Measurements from ENCODE around the gene MYO1F. TPM values are rescaled to one million over a fixed set of nuclear protein-coding genes. Genes with fewer than 3 reads are reported as not detected.

The MYO1F gene
- total RNA-seq, 1 experiment from 2014 or later, result 0.16 TPM

GRCh38 chr19:8485561-8486371 lies 91.5 kb downstream of the MYO1F start:
- DNase-seq (ENCODE audit: unreplicated experiment), result no peak
- Mint-ChIP-seq H3K36me3 (ENCODE audit: insufficient read depth, unreplicated experiment) (peaks cover 94% of the 10 kb centered on the region), H3K4me3 (ENCODE audit: unreplicated experiment) (no peak overlapping the region), H3K27me3 (ENCODE audit: insufficient read depth, unreplicated experiment) (no peaks in the 10 kb centered on the region), H3K9me3 (ENCODE audit: unreplicated experiment) (no peaks in the 10 kb centered on the region), H3K27ac (ENCODE audit: low read depth, unreplicated experiment) (no peak overlapping the region), H3K4me1 (ENCODE audit: insufficient read depth, unreplicated experiment) (peaks cover 18% of the 10 kb centered on the region)
- intact Hi-C loops (cut with micrococcal nuclease), result no loop called here
- BruUV-seq (replicated peaks), result TSS peak; percentile 70
- ChIA-PET CTCF (interaction anchor here (1.1 kb wide), 1 partner anchor 132 kb away, joined by 3 read pairs; no protein-coding TSS in a partner anchor), POLR2A (no interaction called here)
- no peak for TF ChIP-seq CTCF (IDR thresholded peaks at IDR 0.05; ENCODE audit: unreplicated experiment)

- Mint-ChIP-seq H3K27ac (ENCODE audit: low read depth, unreplicated experiment) (no peak overlapping the region), H3K4me3 (ENCODE audit: unreplicated experiment) (no peak overlapping the region), H3K4me1 (ENCODE audit: insufficient read depth, unreplicated experiment) (peaks cover 19% of the 10 kb centered on the region), H3K9me3 (ENCODE audit: unreplicated experiment) (no peaks in the 10 kb centered on the region), H3K36me3 (ENCODE audit: insufficient read depth, unreplicated experiment) (peaks cover 92% of the 10 kb centered on the region), H3K27me3 (ENCODE audit: insufficient read depth, unreplicated experiment) (no peaks in the 10 kb centered on the region)
- POLR2A ChIA-PET, result interaction anchor here (0.6 to 1.0 kb wide), 2 partner anchors 18 to 40 kb away, joined by 3 read pairs; partner anchors contain the start of gene HNRNPM
- intact Hi-C loops (cut with micrococcal nuclease), result no loop called here
- TF ChIP-seq CTCF (IDR thresholded peaks at IDR 0.05; ENCODE audit: unreplicated experiment), result no peak
- BruUV-seq (replicated peaks), result no TSS peak
- CTCF ChIA-PET, result interaction anchor here (0.6 to 0.8 kb wide), 3 partner anchors 16 to 22 kb away, joined by 3 read pairs; no protein-coding TSS in a partner anchor
- DNase-seq (ENCODE audit: unreplicated experiment), result no peak
Observed at GRCh38 chr19:8484331-8484894, 92.8 kb downstream of the MYO1F start.

- H3K27me3 Mint-ChIP-seq (ENCODE audit: insufficient read depth, unreplicated experiment), result no peaks in the 10 kb centered on the region
- H3K4me1 Mint-ChIP-seq (ENCODE audit: insufficient read depth, unreplicated experiment), result peaks cover 20% of the 10 kb centered on the region
- POLR2A ChIA-PET, result interaction anchor here (1.0 kb wide), 1 partner anchor 39 kb away, joined by 3 read pairs; the partner anchor contains the start of gene HNRNPM
- no peak overlapping the region for H3K4me3 Mint-ChIP-seq (ENCODE audit: unreplicated experiment)
- no peak overlapping the region for H3K27ac Mint-ChIP-seq (ENCODE audit: low read depth, unreplicated experiment)
- no peaks in the 10 kb centered on the region for H3K9me3 Mint-ChIP-seq (ENCODE audit: unreplicated experiment)
- DNase-seq (ENCODE audit: unreplicated experiment), result no peak
- intact Hi-C loops (cut with micrococcal nuclease), result no loop called here
- CTCF ChIA-PET, result interaction anchor here (0.7 to 1.1 kb wide), 2 partner anchors 11 to 123 kb away, joined by 3 to 4 read pairs; no protein-coding TSS in a partner anchor
- BruUV-seq (replicated peaks), result no TSS peak
- TF ChIP-seq CTCF (IDR thresholded peaks at IDR 0.05; ENCODE audit: unreplicated experiment), result no peak
- peaks cover 90% of the 10 kb centered on the region for H3K36me3 Mint-ChIP-seq (ENCODE audit: insufficient read depth, unreplicated experiment)
Observed at GRCh38 chr19:8483165-8483564, 94.1 kb downstream of the MYO1F start.

GRCh38 chr19:8482696-8483095 lies 94.5 kb downstream of the MYO1F start:
- Mint-ChIP-seq H3K4me1 (ENCODE audit: insufficient read depth, unreplicated experiment) (peaks cover 25% of the 10 kb centered on the region), H3K27ac (ENCODE audit: low read depth, unreplicated experiment) (no peak overlapping the region), H3K4me3 (ENCODE audit: unreplicated experiment) (no peak overlapping the region), H3K9me3 (ENCODE audit: unreplicated experiment) (no peaks in the 10 kb centered on the region), H3K36me3 (ENCODE audit: insufficient read depth, unreplicated experiment) (peaks cover 90% of the 10 kb centered on the region), H3K27me3 (ENCODE audit: insufficient read depth, unreplicated experiment) (no peaks in the 10 kb centered on the region)
- BruUV-seq (replicated peaks), result no TSS peak
- intact Hi-C loops (cut with micrococcal nuclease), result no loop called here
- ChIA-PET CTCF (interaction anchor here (0.5 to 1.1 kb wide), 3 partner anchors 11 to 98 kb away, joined by 3 to 4 read pairs (median 3); no protein-coding TSS in a partner anchor), POLR2A (no interaction called here)
- TF ChIP-seq CTCF (IDR thresholded peaks at IDR 0.05; ENCODE audit: unreplicated experiment), result no peak
- DNase-seq (ENCODE audit: unreplicated experiment), result no peak

Measured in MCF 10A (cell line).